Activated CD8-positive, alpha-beta memory T cell treated with anti-CD3 and anti-CD28 coated beads for 48 hours (primary cell): ENCODE results near the gene SYNGR1.
"Not testable (repeated sequence)": the region's sequence is repeated elsewhere in the genome, so short reads cannot be mapped to it uniquely, and the experiment has no call there.

Source experiments
- DNase-seq, 3 experiments: peaks; one replicate each; pipeline ENCODE4 v3.0.0-alpha.2; 2020; ENCODE audit warnings: low read depth in 2 of 3, low spot score in 2 of 3

SYNGR1 gene

GRCh38 chr22:39350757-39351688 lies 1.2 kb downstream of the SYNGR1 start:
- DNase-seq: no peak

GRCh38 chr22:39351689-39352214 lies 2.0 kb downstream of the SYNGR1 start:
- no peak for DNase-seq

- no peak for DNase-seq
Measured at GRCh38 chr22:39352306-39352891, 2.6 kb downstream of the SYNGR1 start.

GRCh38 chr22:39353346-39353745 lies 3.6 kb downstream of the SYNGR1 start:
- no peak for DNase-seq

- DNase-seq: no peak
Measured at GRCh38 chr22:39355080-39355479, 5.3 kb downstream of the SYNGR1 start.

- DNase-seq: not testable (repeated sequence)
Measured at GRCh38 chr22:39355805-39356204, 6.0 kb downstream of the SYNGR1 start.

- no peak for DNase-seq
Measured at GRCh38 chr22:39356464-39356863, 6.7 kb downstream of the SYNGR1 start.

- DNase-seq: not testable (repeated sequence)
Measured at GRCh38 chr22:39357110-39358108, 7.6 kb downstream of the SYNGR1 start.

GRCh38 chr22:39358197-39358596 lies 8.4 kb downstream of the SYNGR1 start:
- DNase-seq: not testable (repeated sequence)

GRCh38 chr22:39359659-39360195 lies 9.9 kb downstream of the SYNGR1 start:
- no peak for DNase-seq

GRCh38 chr22:39360242-39360641 lies 10.5 kb downstream of the SYNGR1 start:
- DNase-seq: no peak

- DNase-seq: no peak
Measured at GRCh38 chr22:39360674-39361413, 11.1 kb downstream of the SYNGR1 start.

GRCh38 chr22:39361496-39361895 lies 11.7 kb downstream of the SYNGR1 start:
- no peak for DNase-seq

- DNase-seq: no peak
Measured at GRCh38 chr22:39362271-39362670, 12.5 kb downstream of the SYNGR1 start.

- no peak for DNase-seq
Measured at GRCh38 chr22:39362932-39363331, 13.1 kb downstream of the SYNGR1 start.

GRCh38 chr22:39363751-39364515 lies 14.1 kb downstream of the SYNGR1 start:
- no peak for DNase-seq

- DNase-seq: no peak
Measured at GRCh38 chr22:39364714-39365491, 15.1 kb downstream of the SYNGR1 start.

- no peak for DNase-seq
Measured at GRCh38 chr22:39365492-39365780, 15.6 kb downstream of the SYNGR1 start.

- no peak for DNase-seq
Measured at GRCh38 chr22:39367035-39367434, 17.2 kb downstream of the SYNGR1 start.
